HCT116 (cell line): Measurements from ENCODE around the gene FAM110A.

Experiments used
- CTCF ChIP-seq, 3 experiments: fragments of 200-600 bp in 1 of 3; sonication (generic) in 1 of 3; IDR thresholded peaks in 2 of 3; conservative IDR thresholded peaks in 1 of 3; 2 replicates each; pipeline ENCODE4 v1.5.1; 2012 to 2017; ENCODE audit warnings: low read depth in 2 of 3, low read length in 2 of 3, antibody characterized with exemption in 1 of 3, borderline replicate concordance in 1 of 3, control low read depth in 1 of 3, mild to moderate bottlenecking in 1 of 3, mixed read lengths in 1 of 3, mixed run types in 1 of 3, moderate library complexity in 1 of 3; ENCODE audit not compliant: insufficient read depth in 1 of 3
- EZH2phosphoT487 ChIP-seq: fragments of 200-600 bp; IDR thresholded peaks from 2 replicates; pipeline ENCODE4 v1.6.1; 2018; ENCODE audit warnings: antibody characterized with exemption, borderline replicate concordance
- POLR2A ChIP-seq: IDR thresholded peaks from 2 replicates; pipeline ENCODE4 v1.7.0; 2011; ENCODE audit warnings: borderline replicate concordance; ENCODE audit not compliant: insufficient read depth, insufficient read length; ENCODE audit errors: extremely low read depth
- POLR2AphosphoS5 ChIP-seq: IDR thresholded peaks from 2 replicates; pipeline ENCODE4 v1.6.1; 2011; ENCODE audit warnings: mild to moderate bottlenecking, low read depth, low read length, moderate library complexity
- RAD21 ChIP-seq: IDR thresholded peaks from 2 replicates; pipeline ENCODE4 v1.6.1; 2012; ENCODE audit warnings: low read depth, mild to moderate bottlenecking
- YY1 ChIP-seq: IDR thresholded peaks from 2 replicates; pipeline ENCODE4 v1.6.1; 2011; ENCODE audit warnings: low read length, low read depth, moderate library complexity, mild to moderate bottlenecking; ENCODE audit not compliant: insufficient replicate concordance; ENCODE audit errors: extremely low read depth
- ZNF274 ChIP-seq: fragments of 200-500 bp; sonication (Bioruptor generic); IDR thresholded peaks from 2 replicates; pipeline ENCODE4 v1.6.1; 2014; ENCODE audit warnings: mild to moderate bottlenecking, low read depth, low read length, inconsistent platforms
- TF ChIP-seq, protein P1 (sequence below): IDR thresholded peaks from 2 replicates; pipeline ENCODE4 v1.6.1; 2012; ENCODE audit warnings: low read depth

DNA sequence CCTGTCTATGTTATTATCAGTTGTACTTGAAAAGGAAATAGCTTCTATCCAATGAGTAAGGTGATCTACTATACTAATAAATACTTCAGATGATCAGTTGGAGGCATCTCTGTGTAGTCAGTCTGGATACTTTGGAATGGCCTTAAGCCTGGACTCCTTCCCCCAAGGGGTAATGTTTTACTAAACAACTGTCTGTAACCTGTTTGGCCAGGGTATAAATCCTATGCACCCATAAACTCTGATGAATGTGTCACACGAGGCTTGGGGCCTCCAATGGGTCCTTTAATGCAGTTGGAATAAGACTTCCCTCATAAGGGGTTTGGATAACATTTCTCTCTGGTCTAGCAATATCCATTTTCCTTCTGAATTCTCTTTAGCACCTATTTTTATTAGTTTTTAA, 45.7 kb upstream of the FAM110A start:
- TF ChIP-seq ZNF274 (no peak), POLR2A (no peak), CTCF (IDR thresholded peaks at IDR 0.05 in 2 of 3, conservative IDR thresholded peaks at IDR 0.05 in 1 of 3; ENCODE audit: borderline replicate concordance in 1 of 3, insufficient read depth in 1 of 3, low read depth in 2 of 3, low read length in 2 of 3) (no peak), RAD21 (no peak), POLR2AphosphoS5 (no peak), YY1 (no peak), EZH2phosphoT487 (no peak)
- TF ChIP-seq, protein P1, sequence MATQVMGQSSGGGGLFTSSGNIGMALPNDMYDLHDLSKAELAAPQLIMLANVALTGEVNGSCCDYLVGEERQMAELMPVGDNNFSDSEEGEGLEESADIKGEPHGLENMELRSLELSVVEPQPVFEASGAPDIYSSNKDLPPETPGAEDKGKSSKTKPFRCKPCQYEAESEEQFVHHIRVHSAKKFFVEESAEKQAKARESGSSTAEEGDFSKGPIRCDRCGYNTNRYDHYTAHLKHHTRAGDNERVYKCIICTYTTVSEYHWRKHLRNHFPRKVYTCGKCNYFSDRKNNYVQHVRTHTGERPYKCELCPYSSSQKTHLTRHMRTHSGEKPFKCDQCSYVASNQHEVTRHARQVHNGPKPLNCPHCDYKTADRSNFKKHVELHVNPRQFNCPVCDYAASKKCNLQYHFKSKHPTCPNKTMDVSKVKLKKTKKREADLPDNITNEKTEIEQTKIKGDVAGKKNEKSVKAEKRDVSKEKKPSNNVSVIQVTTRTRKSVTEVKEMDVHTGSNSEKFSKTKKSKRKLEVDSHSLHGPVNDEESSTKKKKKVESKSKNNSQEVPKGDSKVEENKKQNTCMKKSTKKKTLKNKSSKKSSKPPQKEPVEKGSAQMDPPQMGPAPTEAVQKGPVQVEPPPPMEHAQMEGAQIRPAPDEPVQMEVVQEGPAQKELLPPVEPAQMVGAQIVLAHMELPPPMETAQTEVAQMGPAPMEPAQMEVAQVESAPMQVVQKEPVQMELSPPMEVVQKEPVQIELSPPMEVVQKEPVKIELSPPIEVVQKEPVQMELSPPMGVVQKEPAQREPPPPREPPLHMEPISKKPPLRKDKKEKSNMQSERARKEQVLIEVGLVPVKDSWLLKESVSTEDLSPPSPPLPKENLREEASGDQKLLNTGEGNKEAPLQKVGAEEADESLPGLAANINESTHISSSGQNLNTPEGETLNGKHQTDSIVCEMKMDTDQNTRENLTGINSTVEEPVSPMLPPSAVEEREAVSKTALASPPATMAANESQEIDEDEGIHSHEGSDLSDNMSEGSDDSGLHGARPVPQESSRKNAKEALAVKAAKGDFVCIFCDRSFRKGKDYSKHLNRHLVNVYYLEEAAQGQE = no peak
